ENCODE data around the gene ARL5A. TPM values are rescaled to one million over a fixed set of nuclear protein-coding genes. Genes with fewer than 3 reads are reported as not detected.

The ARL5A gene
- total and polyA plus RNA-seq, 9 of the 15 experiments (the other 6 are each of a cell fraction or from before 2014, with no cell fraction given): 16.3 to 117 (median 88.4) TPM

- TF ChIP-seq MGA (IDR thresholded peaks at IDR 0.05) (no peak; the same call in 1 of the 2 replicates), CTBP1 (IDR thresholded peaks at IDR 0.05; ENCODE audit: borderline replicate concordance) (peak; percentile 94), NR2C2 (CRISPR knock-in tag; IDR thresholded peaks at IDR 0.05) (peak; percentile 64; the same call in 1 of the 2 replicates), NR2C2 (tag; IDR thresholded peaks at IDR 0.05) (peak; percentile 84), ZNF143 (CRISPR knock-in tag; IDR thresholded peaks at IDR 0.05) (no peak), FOXM1 (IDR thresholded peaks at IDR 0.05; ENCODE audit: low read depth) (peak; percentile 88), FOXM1 (CRISPR knock-in tag; IDR thresholded peaks at IDR 0.05; ENCODE audit: low read depth) (no peak), NCOR1 (IDR thresholded peaks at IDR 0.05) (peak; percentile 91), DACH1 (IDR thresholded peaks at IDR 0.05; ENCODE audit: partially characterized antibody) (peak; percentile 10), ZFP1 (CRISPR knock-in tag; IDR thresholded peaks at IDR 0.05) (no peak), ZNF253 (CRISPR knock-in tag; conservative IDR thresholded peaks at IDR 0.05) (no peak), SOX6 (IDR thresholded peaks at IDR 0.05) (peak; percentile 91), CREB1 (IDR thresholded peaks at IDR 0.05) (peak; percentile 66; the same call in 1 of the 2 replicates), CREB1 (CRISPR knock-in tag; IDR thresholded peaks at IDR 0.05) (no peak), SRSF9 (IDR thresholded peaks at IDR 0.05; ENCODE audit: borderline replicate concordance, low read depth, low read length) (no peak), ATF4 (CRISPR knock-in tag; IDR thresholded peaks at IDR 0.05) (0 out of 2 replicates have a peak, but pooled peaks have one; percentile 30), ZNF197 (CRISPR knock-in tag; IDR thresholded peaks at IDR 0.05; ENCODE audit: low read depth) (0 out of 2 replicates have a peak, but pooled peaks have one; percentile 38), SMARCE1 (IDR thresholded peaks at IDR 0.05) (peak; percentile 91), GATA2 (CRISPR knock-in tag; IDR thresholded peaks at IDR 0.05) (peak; percentile 77), MTA3 (IDR thresholded peaks at IDR 0.05; ENCODE audit: borderline replicate concordance) (peak; percentile 43; the same call in 1 of the 2 replicates)
These were observed 28.3 kb downstream of the ARL5A start (continued) for GRCh38 chr2:151799886-151800292.

All from K562 (cell line).